ENCODE measurements around the gene TLR1. TPM values are rescaled to one million over a fixed set of nuclear protein-coding genes. Genes with fewer than 3 reads are reported as not detected.

The TLR1 gene
- total and polyA plus RNA-seq, 2 donors from 2014 or later = 1.8 to 18.0 TPM

DNA sequence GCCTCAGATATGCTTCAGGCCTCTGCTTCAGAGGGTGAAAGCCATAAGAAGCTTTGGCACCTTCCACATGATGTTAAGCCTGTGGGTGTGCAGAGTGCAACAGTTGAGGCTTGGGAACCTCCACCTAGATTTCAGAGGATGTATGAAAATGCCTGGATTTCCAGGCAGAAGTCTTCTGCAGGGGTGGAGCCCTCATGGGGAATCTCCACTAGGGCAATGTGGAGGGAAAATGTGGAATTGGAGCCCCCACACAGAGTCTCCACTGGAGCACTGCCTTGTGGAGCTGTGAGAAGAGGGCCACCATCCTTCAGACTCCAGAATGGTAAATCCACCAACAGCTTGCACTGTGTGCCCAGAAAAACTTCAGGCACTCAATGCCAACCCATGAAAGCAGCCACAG is 57.0 kb downstream of the TLR1 start:
- DNase-seq (no peak), FAIRE-seq (no peak)
- Histone ChIP-seq H3K9ac (ENCODE audit: low read length in 3 of 3) (no peak overlapping the region), H3K27me3 (ENCODE audit: control insufficient read depth, insufficient read depth, low read length) (no peaks in the 10 kb centered on the region), H3K4me3 (ENCODE audit: low read length in 3 of 3) (no peak overlapping the region), H3K27ac (ENCODE audit: low read depth in 2 of 2, low read length in 2 of 2) (no peak overlapping the region), H3K4me1 (ENCODE audit: control insufficient read depth in 2 of 3, insufficient read depth in 2 of 3, low read depth in 1 of 3, low read length in 3 of 3) (peaks cover 0 to 6% (median 0%) of the 10 kb centered on the region in 3 donors), H3K36me3 (ENCODE audit: control insufficient read depth in 2 of 3, insufficient read depth in 3 of 3, low read length in 3 of 3) (no peaks in the 10 kb centered on the region), H3K9me3 (ENCODE audit: control insufficient read depth in 2 of 3, insufficient read depth in 1 of 3, low read length in 3 of 3) (no peaks in the 10 kb centered on the region)
- TF ChIP-seq, protein P1, sequence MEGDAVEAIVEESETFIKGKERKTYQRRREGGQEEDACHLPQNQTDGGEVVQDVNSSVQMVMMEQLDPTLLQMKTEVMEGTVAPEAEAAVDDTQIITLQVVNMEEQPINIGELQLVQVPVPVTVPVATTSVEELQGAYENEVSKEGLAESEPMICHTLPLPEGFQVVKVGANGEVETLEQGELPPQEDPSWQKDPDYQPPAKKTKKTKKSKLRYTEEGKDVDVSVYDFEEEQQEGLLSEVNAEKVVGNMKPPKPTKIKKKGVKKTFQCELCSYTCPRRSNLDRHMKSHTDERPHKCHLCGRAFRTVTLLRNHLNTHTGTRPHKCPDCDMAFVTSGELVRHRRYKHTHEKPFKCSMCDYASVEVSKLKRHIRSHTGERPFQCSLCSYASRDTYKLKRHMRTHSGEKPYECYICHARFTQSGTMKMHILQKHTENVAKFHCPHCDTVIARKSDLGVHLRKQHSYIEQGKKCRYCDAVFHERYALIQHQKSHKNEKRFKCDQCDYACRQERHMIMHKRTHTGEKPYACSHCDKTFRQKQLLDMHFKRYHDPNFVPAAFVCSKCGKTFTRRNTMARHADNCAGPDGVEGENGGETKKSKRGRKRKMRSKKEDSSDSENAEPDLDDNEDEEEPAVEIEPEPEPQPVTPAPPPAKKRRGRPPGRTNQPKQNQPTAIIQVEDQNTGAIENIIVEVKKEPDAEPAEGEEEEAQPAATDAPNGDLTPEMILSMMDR (IDR thresholded peaks at IDR 0.05; ENCODE audit: borderline replicate concordance, extremely low read depth, insufficient read depth) = no peak
- intact Hi-C loops (cut with DNase I) = no loop called here

Other genes starting within 250 kb of the TLR1 start
- gene KLF3, start 140.6 kb downstream of the TLR1 start, total RNA-seq = 87.7 TPM
- 9.3 TPM for gene KLF3, start 140.6 kb downstream of the TLR1 start, polyA plus RNA-seq (ENCODE audit: insufficient read depth, low read depth, low replicate concordance)
- 2.0 TPM for gene TLR10, start 21.8 kb downstream of the TLR1 start, total RNA-seq
- 0.11 TPM for gene TLR10, start 21.8 kb downstream of the TLR1 start, polyA plus RNA-seq (ENCODE audit: insufficient read depth, low read depth, low replicate concordance)
- 6.1 TPM for gene TLR6, start 52.0 kb upstream of the TLR1 start, total RNA-seq
- 0.62 TPM for gene TLR6, start 52.0 kb upstream of the TLR1 start, polyA plus RNA-seq (ENCODE audit: insufficient read depth, low read depth, low replicate concordance)
- gene FAM114A1, start 63.0 kb upstream of the TLR1 start, total RNA-seq = 31.1 TPM
- 10.8 TPM for gene FAM114A1, start 63.0 kb upstream of the TLR1 start, polyA plus RNA-seq (ENCODE audit: insufficient read depth, low read depth, low replicate concordance)
- 3.5 TPM for gene TMEM156, start 227.6 kb upstream of the TLR1 start, total RNA-seq
- gene TMEM156, start 227.6 kb upstream of the TLR1 start, polyA plus RNA-seq (ENCODE audit: insufficient read depth, low read depth, low replicate concordance) = 1.8 TPM

All from kidney (tissue), 14 donors.